Measurements from ENCODE around the gene LRMDA. TPM values are rescaled to one million over a fixed set of nuclear protein-coding genes. Genes with fewer than 3 reads are reported as not detected.

LRMDA gene
- total and polyA plus RNA-seq, 2 of the 13 experiments (the other 11 are each of a cell fraction or from before 2014, with no cell fraction given): 13.4 to 22.0 TPM

DNA sequence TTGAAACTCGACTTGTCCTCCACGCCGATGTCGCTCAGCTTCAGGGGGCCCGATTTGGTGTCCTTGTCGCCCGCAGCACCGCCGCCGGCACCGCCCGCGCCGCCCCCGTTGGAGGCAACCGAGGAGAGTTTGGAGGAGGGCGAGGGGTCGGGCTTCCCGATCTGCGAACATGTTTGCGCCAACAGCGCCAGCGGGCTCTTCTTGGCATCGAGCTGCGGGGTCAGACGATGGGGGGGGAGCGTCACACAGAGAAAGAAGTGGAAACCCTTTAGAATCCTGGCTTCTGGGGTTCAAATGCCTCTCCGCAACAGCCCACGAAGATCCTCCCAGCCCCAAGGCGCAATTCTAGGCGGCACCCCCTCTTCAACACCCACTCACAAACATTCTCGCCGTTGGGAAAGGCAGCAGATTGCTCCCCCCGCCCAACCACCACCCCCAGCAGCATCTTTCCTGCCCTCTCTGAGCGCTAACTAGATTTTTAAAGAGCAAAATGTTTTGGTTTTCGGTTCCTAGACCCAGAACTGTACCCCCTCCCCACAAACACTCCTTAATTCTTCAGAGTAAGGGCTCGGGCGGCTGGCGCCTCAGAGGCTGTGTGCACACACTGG is 31.2 kb upstream of the LRMDA start (continued):
- peak; percentile 82 for TF ChIP-seq AGO2 (optimal IDR thresholded peaks at IDR 0.05; ENCODE audit: low read depth, low read length)
- TF ChIP-seq NAIF1 (CRISPR knock-in tag; IDR thresholded peaks at IDR 0.05; ENCODE audit: borderline replicate concordance): 0 out of 2 replicates have a peak, but pooled peaks have one; percentile 46
- TF ChIP-seq MAX (IDR thresholded peaks at IDR 0.05): 0 out of 2 replicates have a peak, but pooled peaks have one; percentile 13
- peak; percentile 13; the same call in 1 of the 2 replicates for TF ChIP-seq HNRNPL (IDR thresholded peaks at IDR 0.05; ENCODE audit: low read depth, low read length)
- TF ChIP-seq ZNF441 (CRISPR knock-in tag; IDR thresholded peaks at IDR 0.05; ENCODE audit: borderline replicate concordance): 0 out of 2 replicates have a peak, but pooled peaks have one; percentile 33
- 0 out of 2 replicates have a peak, but pooled peaks have one; percentile 49 for TF ChIP-seq HNF1B (CRISPR knock-in tag; IDR thresholded peaks at IDR 0.05)
- no peak for TF ChIP-seq TCF7L2 (IDR thresholded peaks at IDR 0.05; ENCODE audit: low read depth, low read length)
- TF ChIP-seq HNRNPLL (IDR thresholded peaks at IDR 0.05; ENCODE audit: low read depth, low read length, poor library complexity, severe bottlenecking): peak; percentile 96
- no peak for TF ChIP-seq NFYC (CRISPR knock-in tag; IDR thresholded peaks at IDR 0.05)
- 0 out of 2 replicates have a peak, but pooled peaks have one; percentile 8 for TF ChIP-seq ZNF121 (CRISPR knock-in tag; IDR thresholded peaks at IDR 0.05)
- no peak for TF ChIP-seq RBAK (CRISPR knock-in tag; IDR thresholded peaks at IDR 0.05)
- no peak for TF ChIP-seq XRCC5 (optimal IDR thresholded peaks at IDR 0.05; ENCODE audit: low read length)
- peak; percentile 20 for TF ChIP-seq MYPOP (CRISPR knock-in tag; IDR thresholded peaks at IDR 0.05)
- TF ChIP-seq SRSF1 (optimal IDR thresholded peaks at IDR 0.05; ENCODE audit: low read depth, low read length): peak; percentile 60
- TF ChIP-seq ZNF407 (CRISPR knock-in tag; IDR thresholded peaks at IDR 0.05; ENCODE audit: not compliant biosample characterization): no peak
- TF ChIP-seq ZNF12 (CRISPR knock-in tag; IDR thresholded peaks at IDR 0.05): no peak
- no peak for TF ChIP-seq ZFP37 (CRISPR knock-in tag; IDR thresholded peaks at IDR 0.05; ENCODE audit: borderline replicate concordance)

Data from HepG2 (cell line).